DMS53 treated with DMSO at 0.1 percent for 48 hours (cell line): ENCODE measurements around the gene SORCS3.

Experiments
- DNase-seq: peaks from one replicate; lab custom pipeline; 2025; ENCODE audit not compliant: unreplicated experiment; lab: John Stamatoyannopoulos, UW

SORCS3 gene

GRCh38 chr10:104907521-104907920 lies 266.4 kb downstream of the SORCS3 start:
- DNase-seq, result no peak

- DNase-seq, result no peak
These were observed 267.5 kb downstream of the SORCS3 start for GRCh38 chr10:104908581-104908980.

- no peak for DNase-seq
These were observed 269.6 kb downstream of the SORCS3 start for GRCh38 chr10:104910712-104911111.

GRCh38 chr10:104913390-104913789 lies 272.3 kb downstream of the SORCS3 start:
- DNase-seq, result no peak

GRCh38 chr10:104920476-104920875 lies 279.4 kb downstream of the SORCS3 start:
- no peak for DNase-seq

- DNase-seq, result no peak
These were observed 280.7 kb downstream of the SORCS3 start for GRCh38 chr10:104921763-104922162.

GRCh38 chr10:104922810-104923209 lies 281.7 kb downstream of the SORCS3 start:
- no peak for DNase-seq

GRCh38 chr10:104923501-104923900 lies 282.4 kb downstream of the SORCS3 start:
- DNase-seq, result no peak

- DNase-seq, result no peak
These were observed 283.2 kb downstream of the SORCS3 start for GRCh38 chr10:104924101-104924795.

- peak; percentile 15 for DNase-seq
These were observed 284.3 kb downstream of the SORCS3 start for GRCh38 chr10:104925232-104925851.

- no peak for DNase-seq
These were observed 287.6 kb downstream of the SORCS3 start for GRCh38 chr10:104928734-104929133.

- DNase-seq, result no peak
These were observed 290.6 kb downstream of the SORCS3 start for GRCh38 chr10:104931612-104932134.

- DNase-seq, result no peak
These were observed 294.6 kb downstream of the SORCS3 start for GRCh38 chr10:104935656-104936055.

- no peak for DNase-seq
These were observed 296.5 kb downstream of the SORCS3 start for GRCh38 chr10:104937567-104937966.

GRCh38 chr10:104938031-104938430 lies 296.9 kb downstream of the SORCS3 start:
- no peak for DNase-seq

- DNase-seq, result no peak
These were observed 300.6 kb downstream of the SORCS3 start for GRCh38 chr10:104941662-104942061.

- no peak for DNase-seq
These were observed 306.2 kb downstream of the SORCS3 start for GRCh38 chr10:104947314-104947713.

- DNase-seq, result no peak
These were observed 316.2 kb downstream of the SORCS3 start for GRCh38 chr10:104957178-104957841.

GRCh38 chr10:104966563-104967297 lies 325.6 kb downstream of the SORCS3 start:
- DNase-seq, result no peak

- no peak for DNase-seq
These were observed 339.3 kb downstream of the SORCS3 start for GRCh38 chr10:104980368-104980767.

- DNase-seq, result no peak
These were observed 340.9 kb downstream of the SORCS3 start for GRCh38 chr10:104981995-104982394.
